Liver (tissue), 9 donors: ENCODE data around the gene SGMS1. TPM values are rescaled to one million over a fixed set of nuclear protein-coding genes. Genes with fewer than 3 reads are reported as not detected.
"Not testable (repeated sequence)": the region's sequence is repeated elsewhere in the genome, so short reads cannot be mapped to it uniquely, and the experiment has no call there.

Experiments used
- DNase-seq: peaks from one replicate; pipeline ENCODE4 v3.0.0-alpha.2; 2017; ENCODE audit warnings: low spot score
- H3K27ac ChIP-seq, 2 donors: one replicate each; pipeline ENCODE4 v1.7.0; 2013; ENCODE audit warnings: inconsistent platforms in 2 of 2, low read length in 2 of 2, control low read depth in 1 of 2, low read depth in 1 of 2, mild to moderate bottlenecking in 1 of 2
- H3K27me3 ChIP-seq, 4 donors: one replicate each; pipeline versions ENCODE4 v1.6.1 to v1.7.0; 2013; ENCODE audit warnings: low read length in 3 of 4, inconsistent platforms in 1 of 4, mild to moderate bottlenecking in 1 of 4, moderate library complexity in 1 of 4; ENCODE audit not compliant: control insufficient read depth in 4 of 4, insufficient read depth in 4 of 4
- H3K36me3 ChIP-seq, 4 donors: one replicate each; pipeline versions ENCODE4 v1.6.1 to v1.7.0; 2013; ENCODE audit warnings: low read length in 3 of 4, mild to moderate bottlenecking in 3 of 4, low read depth in 1 of 4, moderate library complexity in 1 of 4; ENCODE audit not compliant: control insufficient read depth in 4 of 4, insufficient read depth in 3 of 4
- H3K4me1 ChIP-seq, 4 donors: one replicate each; pipeline versions ENCODE4 v1.6.1 to v1.7.0; 2013; ENCODE audit warnings: low read length in 3 of 4, mild to moderate bottlenecking in 3 of 4, moderate library complexity in 1 of 4; ENCODE audit not compliant: control insufficient read depth in 4 of 4, insufficient read depth in 4 of 4
- H3K4me3 ChIP-seq, 3 donors: one replicate each; pipeline versions ENCODE4 v1.6.1 to v1.7.0; 2013; ENCODE audit warnings: low read length in 3 of 3, control low read depth in 1 of 3, low read depth in 1 of 3, mild to moderate bottlenecking in 1 of 3
- H3K9ac ChIP-seq, 2 donors: one replicate each; pipeline ENCODE4 v1.7.0; 2013; ENCODE audit warnings: low read length in 2 of 2, mild to moderate bottlenecking in 2 of 2, moderate library complexity in 2 of 2, control low read depth in 1 of 2, low read depth in 1 of 2
- H3K9me3 ChIP-seq, 4 donors: one replicate each; pipeline versions ENCODE4 v1.6.1 to v1.7.0; 2013; ENCODE audit warnings: low read length in 3 of 4; ENCODE audit not compliant: control insufficient read depth in 4 of 4
- CTCF ChIP-seq: fragments of 150-350 bp; IDR thresholded peaks from 2 replicates; pipeline ENCODE4 v1.5.1; 2017; ENCODE audit warnings: improper control_type of control experiment, low read depth, low read length; ENCODE audit not compliant: missing input control
- FOXA2 ChIP-seq: IDR thresholded peaks from 2 replicates; pipeline ENCODE4 v1.6.1; 2016; ENCODE audit warnings: antibody characterized with exemption
- HNF4A ChIP-seq, 2 donors: conservative IDR thresholded peaks; 2 replicates each; pipeline ENCODE4 v1.6.1; 2016; ENCODE audit warnings: antibody characterized with exemption in 2 of 2, mild to moderate bottlenecking in 2 of 2
- MAX ChIP-seq: IDR thresholded peaks from 2 replicates; pipeline ENCODE4 v1.6.1; 2016; ENCODE audit warnings: antibody characterized with exemption
- NR2F2 ChIP-seq: IDR thresholded peaks from 2 replicates; pipeline ENCODE4 v1.6.1; 2016; ENCODE audit warnings: antibody characterized with exemption
- RAD21 ChIP-seq, 2 donors: IDR thresholded peaks; 2 replicates each; pipeline ENCODE4 v1.6.1; 2016; ENCODE audit warnings: antibody characterized with exemption in 2 of 2, mild to moderate bottlenecking in 2 of 2
- RXRA ChIP-seq, 2 donors: IDR thresholded peaks; 2 replicates each; pipeline ENCODE4 v1.6.1; 2017 to 2018; ENCODE audit warnings: antibody characterized with exemption in 2 of 2, mild to moderate bottlenecking in 1 of 2
- WGBS: extraction: QIAGEN DNeasy Blood & Tissue Kit; methylation state at CpG from one replicate; pipeline ENCODE4 v1.1.7; 2013; 5-methylcytosine and 5-hydroxymethylcytosine counted together
- polyA plus RNA-seq, 2 donors: library from polyadenylated mRNA; stranded (reverse) in 1 of 2; unstranded in 1 of 2; fragments of 200-250 nt in 1 of 2; fragments of >200 nt in 1 of 2; fragmentation: Nextera tagmentation in 1 of 2; extraction: Ambion mirVana in 1 of 2; gene quantifications; one replicate each; pipeline versions ENCODE4 v1.2.1 to v1.2.3, GENCODE V29; 2013 to 2015
- total RNA-seq, 2 donors: library from RNA; depleted of rRNA; stranded (reverse); fragments of >200 nt; gene quantifications; one replicate each; pipeline ENCODE4 v1.2.3, GENCODE V29; 2014
- TF ChIP-seq, protein P1 (sequence below): IDR thresholded peaks from 2 replicates; pipeline ENCODE4 v1.6.1; 2016; ENCODE audit warnings: antibody characterized with exemption
- TF ChIP-seq, protein P2 (sequence below): IDR thresholded peaks from 2 replicates; pipeline ENCODE4 v1.6.1; 2016; ENCODE audit warnings: antibody characterized with exemption, mild to moderate bottlenecking
- donor health status: healthy.
- donor health status: healthy.
- donor health status: healthy.
- donor health status: healthy.
- donor health status: healthy.

SGMS1 gene
- total and polyA plus RNA-seq, 4 donors, result 6.8 to 98.2 (median 21.1) TPM

- WGBS, result 88% methylated on average over 4 of the region's 4 CpGs
- H3K27me3 ChIP-seq, H3K27ac ChIP-seq, DNase-seq, H3K4me1 ChIP-seq, H3K9ac ChIP-seq, H3K4me3 ChIP-seq, H3K36me3 ChIP-seq, H3K9me3 ChIP-seq: not testable (repeated sequence)
- peak in 1 of 2 donors; percentile 3 for TF ChIP-seq HNF4A (conservative IDR thresholded peaks at IDR 0.05)
Observed at GRCh38 chr10:50503156-50503555, 120.6 kb downstream of the SGMS1 start.

GRCh38 chr10:50501924-50502452 is 121.8 kb downstream of the SGMS1 start:
- Histone ChIP-seq H3K36me3 (no peaks in the 10 kb centered on the region), H3K9me3 (no peaks in the 10 kb centered on the region), H3K27ac (peak overlapping the region in 1 of 2 donors; percentile 9), H3K27me3 (no peaks in the 10 kb centered on the region), H3K4me1 (no peaks in the 10 kb centered on the region), H3K4me3 (no peak overlapping the region), H3K9ac (no peak overlapping the region)
- DNase-seq, result no peak
- peak in 1 of 2 donors; percentile 26 for TF ChIP-seq RAD21 (IDR thresholded peaks at IDR 0.05)
- TF ChIP-seq NR2F2, result no peak
- TF ChIP-seq CTCF, result peak; percentile 14
- WGBS, result 74% methylated on average over 1 of the region's 1 CpG

GRCh38 chr10:50501478-50501877 is 122.3 kb downstream of the SGMS1 start:
- Histone ChIP-seq H3K27me3 (no peaks in the 10 kb centered on the region), H3K36me3 (no peaks in the 10 kb centered on the region), H3K4me3 (no peak overlapping the region), H3K9ac (no peak overlapping the region), H3K4me1 (no peaks in the 10 kb centered on the region), H3K27ac (no peak overlapping the region), H3K9me3 (no peaks in the 10 kb centered on the region)
- WGBS, result 92% methylated on average over 2 of the region's 2 CpGs
- TF ChIP-seq RXRA (IDR thresholded peaks at IDR 0.05) (no peak), NR2F2 (no peak), MAX (no peak), CTCF (no peak), FOXA2 (no peak)
- TF ChIP-seq, protein P1, sequence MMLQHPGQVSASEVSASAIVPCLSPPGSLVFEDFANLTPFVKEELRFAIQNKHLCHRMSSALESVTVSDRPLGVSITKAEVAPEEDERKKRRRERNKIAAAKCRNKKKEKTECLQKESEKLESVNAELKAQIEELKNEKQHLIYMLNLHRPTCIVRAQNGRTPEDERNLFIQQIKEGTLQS, result no peak
- TF ChIP-seq, protein P2, sequence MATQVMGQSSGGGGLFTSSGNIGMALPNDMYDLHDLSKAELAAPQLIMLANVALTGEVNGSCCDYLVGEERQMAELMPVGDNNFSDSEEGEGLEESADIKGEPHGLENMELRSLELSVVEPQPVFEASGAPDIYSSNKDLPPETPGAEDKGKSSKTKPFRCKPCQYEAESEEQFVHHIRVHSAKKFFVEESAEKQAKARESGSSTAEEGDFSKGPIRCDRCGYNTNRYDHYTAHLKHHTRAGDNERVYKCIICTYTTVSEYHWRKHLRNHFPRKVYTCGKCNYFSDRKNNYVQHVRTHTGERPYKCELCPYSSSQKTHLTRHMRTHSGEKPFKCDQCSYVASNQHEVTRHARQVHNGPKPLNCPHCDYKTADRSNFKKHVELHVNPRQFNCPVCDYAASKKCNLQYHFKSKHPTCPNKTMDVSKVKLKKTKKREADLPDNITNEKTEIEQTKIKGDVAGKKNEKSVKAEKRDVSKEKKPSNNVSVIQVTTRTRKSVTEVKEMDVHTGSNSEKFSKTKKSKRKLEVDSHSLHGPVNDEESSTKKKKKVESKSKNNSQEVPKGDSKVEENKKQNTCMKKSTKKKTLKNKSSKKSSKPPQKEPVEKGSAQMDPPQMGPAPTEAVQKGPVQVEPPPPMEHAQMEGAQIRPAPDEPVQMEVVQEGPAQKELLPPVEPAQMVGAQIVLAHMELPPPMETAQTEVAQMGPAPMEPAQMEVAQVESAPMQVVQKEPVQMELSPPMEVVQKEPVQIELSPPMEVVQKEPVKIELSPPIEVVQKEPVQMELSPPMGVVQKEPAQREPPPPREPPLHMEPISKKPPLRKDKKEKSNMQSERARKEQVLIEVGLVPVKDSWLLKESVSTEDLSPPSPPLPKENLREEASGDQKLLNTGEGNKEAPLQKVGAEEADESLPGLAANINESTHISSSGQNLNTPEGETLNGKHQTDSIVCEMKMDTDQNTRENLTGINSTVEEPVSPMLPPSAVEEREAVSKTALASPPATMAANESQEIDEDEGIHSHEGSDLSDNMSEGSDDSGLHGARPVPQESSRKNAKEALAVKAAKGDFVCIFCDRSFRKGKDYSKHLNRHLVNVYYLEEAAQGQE, result no peak
- DNase-seq, result no peak
